ENCODE measurements around the gene SIX4.

The SIX4 gene

GRCh38 chr14:60723907-60724618 is at the start of gene SIX4:
Gene SIX4, minus strand, starts transcription at chr14:60724351. Its CDS starts 277 bp downstream, at chr14:60724074.
- no peaks in the 10 kb centered on the region for H3K9me3 ChIP-seq (ENCODE audit: control insufficient read depth, low read length)
- no peaks in the 10 kb centered on the region for H3K4me1 ChIP-seq (ENCODE audit: control insufficient read depth, insufficient read depth, low read length)
- no peaks in the 10 kb centered on the region for H3K36me3 ChIP-seq (ENCODE audit: control insufficient read depth, insufficient read depth, low read length)
- H3K9ac ChIP-seq (ENCODE audit: low read length): peak within 1 kb of the TSS; percentile 61
- peak within 1 kb of the TSS; percentile 78 for H3K4me3 ChIP-seq (ENCODE audit: low read length)
- peaks cover 13% of the 10 kb centered on the region for H3K27me3 ChIP-seq (ENCODE audit: control insufficient read depth, insufficient read depth, low read length)

GRCh38 chr14:60773558-60773957 is 49.4 kb upstream of the SIX4 start:
- H3K9me3 ChIP-seq (ENCODE audit: control insufficient read depth, low read length): no peaks in the 10 kb centered on the region
- H3K36me3 ChIP-seq (ENCODE audit: control insufficient read depth, insufficient read depth, low read length): no peaks in the 10 kb centered on the region
- H3K9ac ChIP-seq (ENCODE audit: low read length): no peak overlapping the region
- no peak overlapping the region for H3K4me3 ChIP-seq (ENCODE audit: low read length)
- H3K27me3 ChIP-seq (ENCODE audit: control insufficient read depth, insufficient read depth, low read length): no peaks in the 10 kb centered on the region
- no peaks in the 10 kb centered on the region for H3K4me1 ChIP-seq (ENCODE audit: control insufficient read depth, insufficient read depth, low read length)

GRCh38 chr14:60771117-60771516 is 47.0 kb upstream of the SIX4 start:
- H3K4me1 ChIP-seq (ENCODE audit: control insufficient read depth, insufficient read depth, low read length): no peaks in the 10 kb centered on the region
- H3K9me3 ChIP-seq (ENCODE audit: control insufficient read depth, low read length): no peaks in the 10 kb centered on the region
- no peak overlapping the region for H3K4me3 ChIP-seq (ENCODE audit: low read length)
- no peak overlapping the region for H3K9ac ChIP-seq (ENCODE audit: low read length)
- H3K27me3 ChIP-seq (ENCODE audit: control insufficient read depth, insufficient read depth, low read length): no peaks in the 10 kb centered on the region
- H3K36me3 ChIP-seq (ENCODE audit: control insufficient read depth, insufficient read depth, low read length): no peaks in the 10 kb centered on the region

- Histone ChIP-seq H3K9me3 (ENCODE audit: control insufficient read depth, low read length) (no peaks in the 10 kb centered on the region), H3K4me3 (ENCODE audit: low read length) (no peak overlapping the region), H3K4me1 (ENCODE audit: control insufficient read depth, insufficient read depth, low read length) (no peaks in the 10 kb centered on the region), H3K36me3 (ENCODE audit: control insufficient read depth, insufficient read depth, low read length) (no peaks in the 10 kb centered on the region), H3K27me3 (ENCODE audit: control insufficient read depth, insufficient read depth, low read length) (no peaks in the 10 kb centered on the region), H3K9ac (ENCODE audit: low read length) (no peak overlapping the region)
These were observed 44.5 kb upstream of the SIX4 start for GRCh38 chr14:60768602-60769001.

- no peaks in the 10 kb centered on the region for H3K36me3 ChIP-seq (ENCODE audit: control insufficient read depth, insufficient read depth, low read length)
- H3K9me3 ChIP-seq (ENCODE audit: control insufficient read depth, low read length): no peaks in the 10 kb centered on the region
- H3K4me1 ChIP-seq (ENCODE audit: control insufficient read depth, insufficient read depth, low read length): no peaks in the 10 kb centered on the region
- H3K27me3 ChIP-seq (ENCODE audit: control insufficient read depth, insufficient read depth, low read length): no peaks in the 10 kb centered on the region
- H3K9ac ChIP-seq (ENCODE audit: low read length): no peak overlapping the region
- H3K4me3 ChIP-seq (ENCODE audit: low read length): no peak overlapping the region
These were observed 36.7 kb upstream of the SIX4 start for GRCh38 chr14:60760644-60761364.

GRCh38 chr14:60760209-60760608 is 36.1 kb upstream of the SIX4 start:
- no peaks in the 10 kb centered on the region for H3K4me1 ChIP-seq (ENCODE audit: control insufficient read depth, insufficient read depth, low read length)
- H3K9ac ChIP-seq (ENCODE audit: low read length): no peak overlapping the region
- H3K4me3 ChIP-seq (ENCODE audit: low read length): no peak overlapping the region
- no peaks in the 10 kb centered on the region for H3K9me3 ChIP-seq (ENCODE audit: control insufficient read depth, low read length)
- H3K36me3 ChIP-seq (ENCODE audit: control insufficient read depth, insufficient read depth, low read length): no peaks in the 10 kb centered on the region
- no peaks in the 10 kb centered on the region for H3K27me3 ChIP-seq (ENCODE audit: control insufficient read depth, insufficient read depth, low read length)

- Histone ChIP-seq H3K9ac (ENCODE audit: low read length) (no peak overlapping the region), H3K27me3 (ENCODE audit: control insufficient read depth, insufficient read depth, low read length) (no peaks in the 10 kb centered on the region), H3K9me3 (ENCODE audit: control insufficient read depth, low read length) (no peaks in the 10 kb centered on the region), H3K4me3 (ENCODE audit: low read length) (no peak overlapping the region), H3K4me1 (ENCODE audit: control insufficient read depth, insufficient read depth, low read length) (no peaks in the 10 kb centered on the region), H3K36me3 (ENCODE audit: control insufficient read depth, insufficient read depth, low read length) (no peaks in the 10 kb centered on the region)
These were observed 34.7 kb upstream of the SIX4 start for GRCh38 chr14:60758885-60759284.

- H3K4me3 ChIP-seq (ENCODE audit: low read length): no peak overlapping the region
- H3K36me3 ChIP-seq (ENCODE audit: control insufficient read depth, insufficient read depth, low read length): no peaks in the 10 kb centered on the region
- H3K4me1 ChIP-seq (ENCODE audit: control insufficient read depth, insufficient read depth, low read length): no peaks in the 10 kb centered on the region
- no peak overlapping the region for H3K9ac ChIP-seq (ENCODE audit: low read length)
- no peaks in the 10 kb centered on the region for H3K9me3 ChIP-seq (ENCODE audit: control insufficient read depth, low read length)
- H3K27me3 ChIP-seq (ENCODE audit: control insufficient read depth, insufficient read depth, low read length): no peaks in the 10 kb centered on the region
These were observed 33.4 kb upstream of the SIX4 start for GRCh38 chr14:60757567-60758002.

GRCh38 chr14:60756847-60757246 is 32.7 kb upstream of the SIX4 start:
- H3K4me1 ChIP-seq (ENCODE audit: control insufficient read depth, insufficient read depth, low read length): no peaks in the 10 kb centered on the region
- H3K4me3 ChIP-seq (ENCODE audit: low read length): no peak overlapping the region
- no peaks in the 10 kb centered on the region for H3K36me3 ChIP-seq (ENCODE audit: control insufficient read depth, insufficient read depth, low read length)
- no peaks in the 10 kb centered on the region for H3K27me3 ChIP-seq (ENCODE audit: control insufficient read depth, insufficient read depth, low read length)
- no peak overlapping the region for H3K9ac ChIP-seq (ENCODE audit: low read length)
- H3K9me3 ChIP-seq (ENCODE audit: control insufficient read depth, low read length): no peaks in the 10 kb centered on the region

- H3K27me3 ChIP-seq (ENCODE audit: control insufficient read depth, insufficient read depth, low read length): no peaks in the 10 kb centered on the region
- no peaks in the 10 kb centered on the region for H3K9me3 ChIP-seq (ENCODE audit: control insufficient read depth, low read length)
- no peaks in the 10 kb centered on the region for H3K4me1 ChIP-seq (ENCODE audit: control insufficient read depth, insufficient read depth, low read length)
- no peak overlapping the region for H3K4me3 ChIP-seq (ENCODE audit: low read length)
- H3K9ac ChIP-seq (ENCODE audit: low read length): no peak overlapping the region
- no peaks in the 10 kb centered on the region for H3K36me3 ChIP-seq (ENCODE audit: control insufficient read depth, insufficient read depth, low read length)
These were observed 29.3 kb upstream of the SIX4 start for GRCh38 chr14:60753264-60754119.

- Histone ChIP-seq H3K27me3 (ENCODE audit: control insufficient read depth, insufficient read depth, low read length) (no peaks in the 10 kb centered on the region), H3K9ac (ENCODE audit: low read length) (no peak overlapping the region), H3K4me3 (ENCODE audit: low read length) (no peak overlapping the region), H3K9me3 (ENCODE audit: control insufficient read depth, low read length) (no peaks in the 10 kb centered on the region), H3K4me1 (ENCODE audit: control insufficient read depth, insufficient read depth, low read length) (no peaks in the 10 kb centered on the region), H3K36me3 (ENCODE audit: control insufficient read depth, insufficient read depth, low read length) (no peaks in the 10 kb centered on the region)
These were observed 20.4 kb upstream of the SIX4 start for GRCh38 chr14:60744566-60744965.

Measured in mucosa of stomach (tissue), 1 donor.